ENCODE measurements around the gene COL4A1.

Gene COL4A1

GRCh38 chr13:110236431-110236830 is 70.5 kb downstream of the COL4A1 start:
- no peak for DNase-seq (ENCODE audit: low spot score)

GRCh38 chr13:110234532-110234931 is 72.4 kb downstream of the COL4A1 start:
- DNase-seq (ENCODE audit: low spot score) = no peak

- DNase-seq (ENCODE audit: low spot score) = no peak
These were observed 73.0 kb downstream of the COL4A1 start for GRCh38 chr13:110233951-110234280.

GRCh38 chr13:110233181-110233950 is 73.6 kb downstream of the COL4A1 start:
- DNase-seq (ENCODE audit: low spot score) = peak; percentile 84

- DNase-seq (ENCODE audit: low spot score) = peak; percentile 72
These were observed 74.2 kb downstream of the COL4A1 start for GRCh38 chr13:110232756-110233155.

- no peak for DNase-seq (ENCODE audit: low spot score)
These were observed 74.8 kb downstream of the COL4A1 start for GRCh38 chr13:110232142-110232541.

- DNase-seq (ENCODE audit: low spot score) = no peak
These were observed 75.5 kb downstream of the COL4A1 start for GRCh38 chr13:110231348-110232047.

- no peak for DNase-seq (ENCODE audit: low spot score)
These were observed 76.2 kb downstream of the COL4A1 start for GRCh38 chr13:110230661-110231347.

GRCh38 chr13:110229905-110230563 is 76.9 kb downstream of the COL4A1 start:
- DNase-seq (ENCODE audit: low spot score) = no peak

- no peak for DNase-seq (ENCODE audit: low spot score)
These were observed 77.7 kb downstream of the COL4A1 start for GRCh38 chr13:110228936-110229904.

- no peak for DNase-seq (ENCODE audit: low spot score)
These were observed 78.9 kb downstream of the COL4A1 start for GRCh38 chr13:110227864-110228643.

- no peak for DNase-seq (ENCODE audit: low spot score)
These were observed 79.5 kb downstream of the COL4A1 start for GRCh38 chr13:110227416-110227815.

GRCh38 chr13:110225609-110226574 is 81.1 kb downstream of the COL4A1 start:
- DNase-seq (ENCODE audit: low spot score) = no peak

- no peak for DNase-seq (ENCODE audit: low spot score)
These were observed 82.0 kb downstream of the COL4A1 start for GRCh38 chr13:110225003-110225402.

- DNase-seq (ENCODE audit: low spot score) = no peak
These were observed 82.4 kb downstream of the COL4A1 start for GRCh38 chr13:110224519-110224918.

GRCh38 chr13:110221406-110222117 is 85.4 kb downstream of the COL4A1 start:
- DNase-seq (ENCODE audit: low spot score) = no peak

- DNase-seq (ENCODE audit: low spot score) = no peak
These were observed 86.5 kb downstream of the COL4A1 start for GRCh38 chr13:110220471-110220870.

- DNase-seq (ENCODE audit: low spot score) = peak; percentile 76
These were observed 88.3 kb downstream of the COL4A1 start for GRCh38 chr13:110218581-110219201.
